ENCODE results near the gene MAGEA1. TPM values are rescaled to one million over a fixed set of nuclear protein-coding genes. Genes with fewer than 3 reads are reported as not detected.

The MAGEA1 gene
- total RNA-seq, 1 experiment from 2014 or later, result 68.8 TPM

Other genes starting within 250 kb of the MAGEA1 start
- not detected in 2 replicates for gene PNMA5, start 185.2 kb upstream of the MAGEA1 start, total RNA-seq (2014; rRNA removed; shearing (Covaris generic))
- gene PNMA3, start 122.8 kb upstream of the MAGEA1 start, total RNA-seq (2014; rRNA removed; shearing (Covaris generic)), result not detected in 2 replicates
- 1.7 and 2.9 TPM in 2 replicates for gene PNMA6A, start 106.8 kb upstream of the MAGEA1 start, total RNA-seq (2014; rRNA removed; shearing (Covaris generic))
- gene PNMA6F, start 142.5 kb downstream of the MAGEA1 start, total RNA-seq (2014; rRNA removed; shearing (Covaris generic)), result not detected in 2 replicates
- gene ZNF275, start 154.9 kb downstream of the MAGEA1 start, total RNA-seq (2014; rRNA removed; shearing (Covaris generic)), result 9.0 and 10.1 TPM in 2 replicates
- gene PNMA6E, start 222.1 kb downstream of the MAGEA1 start, total RNA-seq (2014; rRNA removed; shearing (Covaris generic)), result not detected in 2 replicates
- 0.55 and 0.67 TPM in 2 replicates for gene ZFP92, start 232.2 kb downstream of the MAGEA1 start, total RNA-seq (2014; rRNA removed; shearing (Covaris generic))

All from NCI-H460 (cell line).